ENCODE measurements around the gene MAP3K19.

The MAP3K19 gene

DNA sequence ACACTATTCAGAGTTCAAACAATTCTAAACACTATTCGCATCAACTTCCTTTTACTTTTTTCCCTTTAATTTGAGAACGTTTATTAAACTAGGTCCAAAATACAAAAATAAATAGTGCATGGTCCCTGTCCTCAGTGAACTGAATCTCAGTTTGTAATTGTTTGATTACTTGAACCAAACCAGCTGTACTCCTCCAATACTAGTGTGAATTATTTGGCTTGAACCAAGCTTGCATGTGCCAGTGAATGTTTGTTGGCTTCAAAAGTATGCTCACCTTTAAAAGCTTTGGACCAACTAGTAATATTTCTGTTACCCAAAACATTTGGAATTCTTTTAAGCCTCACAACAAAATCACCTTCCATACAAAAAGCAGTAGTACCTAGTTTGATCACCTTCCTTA is 113.1 kb downstream of the MAP3K19 start:
- TF ChIP-seq, protein P1, sequence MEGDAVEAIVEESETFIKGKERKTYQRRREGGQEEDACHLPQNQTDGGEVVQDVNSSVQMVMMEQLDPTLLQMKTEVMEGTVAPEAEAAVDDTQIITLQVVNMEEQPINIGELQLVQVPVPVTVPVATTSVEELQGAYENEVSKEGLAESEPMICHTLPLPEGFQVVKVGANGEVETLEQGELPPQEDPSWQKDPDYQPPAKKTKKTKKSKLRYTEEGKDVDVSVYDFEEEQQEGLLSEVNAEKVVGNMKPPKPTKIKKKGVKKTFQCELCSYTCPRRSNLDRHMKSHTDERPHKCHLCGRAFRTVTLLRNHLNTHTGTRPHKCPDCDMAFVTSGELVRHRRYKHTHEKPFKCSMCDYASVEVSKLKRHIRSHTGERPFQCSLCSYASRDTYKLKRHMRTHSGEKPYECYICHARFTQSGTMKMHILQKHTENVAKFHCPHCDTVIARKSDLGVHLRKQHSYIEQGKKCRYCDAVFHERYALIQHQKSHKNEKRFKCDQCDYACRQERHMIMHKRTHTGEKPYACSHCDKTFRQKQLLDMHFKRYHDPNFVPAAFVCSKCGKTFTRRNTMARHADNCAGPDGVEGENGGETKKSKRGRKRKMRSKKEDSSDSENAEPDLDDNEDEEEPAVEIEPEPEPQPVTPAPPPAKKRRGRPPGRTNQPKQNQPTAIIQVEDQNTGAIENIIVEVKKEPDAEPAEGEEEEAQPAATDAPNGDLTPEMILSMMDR (IDR thresholded peaks at IDR 0.05; ENCODE audit: low read depth, low read length), result no peak

DNA sequence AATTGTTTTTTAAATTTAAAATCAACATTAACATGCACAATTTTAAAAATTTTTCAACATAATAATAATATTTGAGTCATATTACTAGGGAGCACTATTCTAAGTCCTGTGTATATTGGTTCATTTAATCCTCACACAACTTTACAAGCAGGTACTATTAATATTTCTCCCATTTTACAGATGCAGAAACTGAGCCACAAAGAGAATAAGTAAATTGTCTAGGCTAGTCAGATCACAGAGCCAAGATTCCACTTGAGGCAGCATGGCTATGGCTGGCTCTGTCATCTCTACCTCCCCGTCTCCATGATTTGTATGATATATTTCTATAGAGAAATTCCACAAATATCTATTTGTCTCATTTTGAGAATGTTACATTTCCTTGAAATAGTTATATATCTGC is 113.5 kb downstream of the MAP3K19 start:
- no peak overlapping the region for H3K4me3 ChIP-seq (replicated peaks in 1 of 2; ENCODE audit: low read depth in 2 of 2, low read length in 2 of 2)
- TF ChIP-seq, protein P1 (IDR thresholded peaks at IDR 0.05; ENCODE audit: low read depth, low read length), result no peak
- no peak for DNase-seq (ENCODE audit: low read depth in 2 of 2)

More for the DNA sequence above, 113.1 kb downstream of the MAP3K19 start:
- H3K4me3 ChIP-seq (replicated peaks in 1 of 2; ENCODE audit: low read depth in 2 of 2, low read length in 2 of 2), result no peak overlapping the region
- DNase-seq (ENCODE audit: low read depth in 2 of 2), result no peak

DNA sequence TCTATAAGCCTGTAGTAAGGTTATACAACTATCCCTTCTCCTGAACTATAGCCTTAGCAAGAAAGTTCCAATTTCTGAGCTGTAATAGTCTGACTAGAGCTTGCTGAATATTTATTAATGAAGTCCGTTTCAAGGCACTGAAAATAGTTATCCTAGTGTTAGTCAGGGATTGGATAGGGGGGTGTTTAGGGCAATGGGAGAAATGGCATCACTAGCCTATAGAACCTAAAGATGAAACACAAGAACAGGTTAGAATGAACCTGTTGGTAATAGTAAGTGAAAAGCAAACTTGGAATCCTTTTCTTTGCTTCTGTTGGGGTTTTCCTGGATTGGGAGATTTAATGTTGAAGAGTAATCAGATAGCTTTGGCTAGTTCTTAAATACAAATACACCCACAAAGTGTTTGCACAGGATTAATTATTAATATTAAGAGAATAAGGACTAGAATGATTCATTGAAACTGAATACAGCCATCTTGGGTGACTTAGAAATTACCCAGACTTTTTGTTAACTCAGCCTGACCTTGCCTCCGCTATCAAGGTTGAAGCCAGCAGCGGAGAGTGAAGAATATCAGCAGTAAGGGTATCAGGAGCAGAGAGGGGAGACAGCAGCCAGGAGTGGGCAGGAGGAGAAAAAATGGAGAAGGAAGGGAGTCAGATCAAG is 114.3 kb downstream of the MAP3K19 start:
- no peak for DNase-seq (ENCODE audit: low read depth in 2 of 2)
- no peak overlapping the region for H3K4me3 ChIP-seq (replicated peaks in 1 of 2; ENCODE audit: low read depth in 2 of 2, low read length in 2 of 2)
- TF ChIP-seq, protein P1 (IDR thresholded peaks at IDR 0.05; ENCODE audit: low read depth, low read length), result no peak

DNA sequence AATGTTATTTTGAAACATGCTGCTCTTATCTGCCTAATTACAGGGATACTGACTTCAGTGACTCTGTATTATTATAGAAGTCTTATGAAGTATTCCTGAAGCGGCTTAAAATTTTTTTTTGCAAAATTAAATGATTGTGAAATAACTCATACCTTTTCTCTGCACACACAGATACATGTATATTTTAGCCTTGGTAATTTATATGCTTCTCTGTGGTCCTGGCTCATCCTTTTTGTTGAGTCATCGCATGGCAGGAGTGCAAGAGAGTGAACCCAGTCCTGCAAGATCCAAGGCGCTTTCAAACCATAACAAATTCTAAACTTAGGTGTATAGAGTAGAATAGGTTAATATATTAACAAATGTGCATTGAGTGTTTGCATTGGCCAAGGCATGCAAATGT is 120.1 kb downstream of the MAP3K19 start:
- no peak overlapping the region for H3K4me3 ChIP-seq (replicated peaks in 1 of 2; ENCODE audit: low read depth in 2 of 2, low read length in 2 of 2)
- TF ChIP-seq, protein P1 (IDR thresholded peaks at IDR 0.05; ENCODE audit: low read depth, low read length), result no peak
- peak; percentile 22 to 48 for DNase-seq (ENCODE audit: low read depth in 2 of 2)

DNA sequence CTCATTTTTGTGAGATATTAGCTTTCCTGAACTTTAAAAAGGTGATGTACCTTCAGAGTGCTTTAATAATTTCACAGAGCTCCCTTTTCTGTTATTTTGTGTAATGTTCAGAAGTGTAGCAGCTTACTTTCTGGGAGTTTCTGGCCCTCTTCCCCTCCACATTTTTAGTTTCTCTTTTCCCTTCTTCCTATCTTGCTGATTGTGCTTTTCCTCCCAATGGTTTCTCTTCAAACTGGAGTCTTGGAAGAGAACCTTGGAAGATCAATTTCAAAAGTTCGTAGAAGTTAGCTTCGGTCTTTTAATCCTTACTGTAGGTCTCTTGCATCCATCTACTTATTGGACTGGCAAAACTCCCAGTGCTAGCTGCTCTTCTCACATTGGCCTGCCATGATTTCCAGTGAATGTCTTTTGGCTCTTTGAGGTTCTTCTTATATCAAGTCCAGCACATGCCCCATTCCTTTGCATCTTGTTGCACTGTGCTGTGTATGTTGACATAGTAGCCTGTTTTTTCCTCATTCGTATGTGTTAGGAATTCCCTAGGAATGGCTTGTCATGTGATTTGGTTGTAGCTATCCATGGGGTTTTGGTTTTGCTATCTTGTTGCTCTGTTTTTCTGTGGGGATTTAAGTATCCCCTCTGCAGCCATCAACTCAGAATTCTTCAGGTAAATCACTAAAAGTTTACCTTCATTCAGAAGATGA is 120.9 kb downstream of the MAP3K19 start:
- H3K4me3 ChIP-seq (replicated peaks in 1 of 2; ENCODE audit: low read depth in 2 of 2, low read length in 2 of 2), result no peak overlapping the region
- DNase-seq (ENCODE audit: low read depth in 2 of 2), result peak; percentile 17 to 31
- TF ChIP-seq, protein P1 (IDR thresholded peaks at IDR 0.05; ENCODE audit: low read depth, low read length), result no peak

DNA sequence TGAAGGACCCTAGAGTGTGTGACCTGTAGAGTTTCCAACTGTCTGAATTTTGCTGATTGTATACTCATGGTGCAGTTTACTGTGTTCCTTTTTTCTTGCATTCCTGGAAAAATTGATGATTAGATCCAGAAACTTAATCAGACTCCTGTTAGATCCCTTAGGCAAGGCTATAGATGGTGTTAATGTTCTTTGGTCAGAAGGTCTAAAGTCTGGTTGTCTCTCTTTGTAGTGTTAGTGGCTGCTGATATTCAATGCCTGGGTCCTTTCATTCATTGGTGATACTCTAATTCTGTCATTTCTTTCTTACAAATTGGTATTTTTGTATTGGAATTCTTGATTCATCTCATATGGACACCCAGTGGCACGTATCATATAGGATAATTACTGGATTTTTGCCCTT is 122.3 kb downstream of the MAP3K19 start:
- no peak for DNase-seq (ENCODE audit: low read depth in 2 of 2)
- TF ChIP-seq, protein P1 (IDR thresholded peaks at IDR 0.05; ENCODE audit: low read depth, low read length), result no peak
- no peak overlapping the region for H3K4me3 ChIP-seq (replicated peaks in 1 of 2; ENCODE audit: low read depth in 2 of 2, low read length in 2 of 2)

All from cardiac fibroblast (primary cell).